HEK293T (cell line): Measurements from ENCODE around the gene TSEN54.

ENCODE experiments used
- BHLHE40 ChIP-seq: fragments of 450-650 bp; IDR thresholded peaks from 2 replicates; pipeline ENCODE4 v1.6.1; 2016; ENCODE audit warnings: mild to moderate bottlenecking, moderate library complexity, borderline replicate concordance
- CTBP1 ChIP-seq: fragments of 450-650 bp; IDR thresholded peaks from 2 replicates; pipeline ENCODE4 v1.6.1; 2016; ENCODE audit warnings: borderline replicate concordance
- FOXA1 ChIP-seq: fragments of 450-650 bp; IDR thresholded peaks from 2 replicates; pipeline ENCODE4 v1.6.1; 2016; ENCODE audit warnings: mild to moderate bottlenecking
- LEF1 ChIP-seq: fragments of 450-650 bp; IDR thresholded peaks from 2 replicates; pipeline ENCODE4 v1.6.1; 2017; ENCODE audit warnings: mild to moderate bottlenecking, borderline replicate concordance
- SP1 ChIP-seq: fragments of 450-650 bp; IDR thresholded peaks from 2 replicates; pipeline ENCODE4 v1.6.1; 2017
- TF ChIP-seq, protein P1 (sequence below): fragments of 450-650 bp; IDR thresholded peaks from 2 replicates; pipeline ENCODE4 v1.6.1; 2016

GRCh38 chr17:75500419-75501216 is 15.7 kb upstream of the TSEN54 start:
- TF ChIP-seq CTBP1, result no peak
- TF ChIP-seq, protein P1, sequence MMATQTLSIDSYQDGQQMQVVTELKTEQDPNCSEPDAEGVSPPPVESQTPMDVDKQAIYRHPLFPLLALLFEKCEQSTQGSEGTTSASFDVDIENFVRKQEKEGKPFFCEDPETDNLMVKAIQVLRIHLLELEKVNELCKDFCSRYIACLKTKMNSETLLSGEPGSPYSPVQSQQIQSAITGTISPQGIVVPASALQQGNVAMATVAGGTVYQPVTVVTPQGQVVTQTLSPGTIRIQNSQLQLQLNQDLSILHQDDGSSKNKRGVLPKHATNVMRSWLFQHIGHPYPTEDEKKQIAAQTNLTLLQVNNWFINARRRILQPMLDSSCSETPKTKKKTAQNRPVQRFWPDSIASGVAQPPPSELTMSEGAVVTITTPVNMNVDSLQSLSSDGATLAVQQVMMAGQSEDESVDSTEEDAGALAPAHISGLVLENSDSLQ, result no peak
- no peak for TF ChIP-seq FOXA1
- TF ChIP-seq SP1, result no peak
- no peak for TF ChIP-seq BHLHE40
- TF ChIP-seq LEF1, result no peak
